SK-N-SH (cell line): Measurements from ENCODE around the gene HSPBP1. TPM values are rescaled to one million over a fixed set of nuclear protein-coding genes. Genes with fewer than 3 reads are reported as not detected.

Source experiments
- CTCF ChIA-PET: fragments of 300-600, 350-600 bp; formaldehyde crosslinking; extraction: SDS; loops from one replicate; lab custom pipeline; 2021; lab: Yijun Ruan, JAX
- POLR2A ChIA-PET: fragments of 350-600 bp; sonication (Branson Sonifier 250); formaldehyde crosslinking; extraction: SDS; loops from one replicate; lab custom pipeline; 2020; ENCODE audit warnings: antibody characterized with exemption, inconsistent platforms; lab: Yijun Ruan, JAX
- DNase-seq: peaks from one replicate; pipeline ENCODE4 v3.0.0; 2012
- H2AFZ ChIP-seq: fragments of 200-600 bp; sonication (generic); 2 replicates; pipeline ENCODE4 v1.8.1; 2016; ENCODE audit warnings: antibody characterized with exemption, mild to moderate bottlenecking, low read depth
- H3F3A ChIP-seq: fragments of 200-600 bp; sonication (generic); replicated peaks from 2 replicates; pipeline ENCODE3; 2016; ENCODE audit warnings: antibody characterized with exemption, mild to moderate bottlenecking; ENCODE audit not compliant: insufficient read depth
- H3K27ac ChIP-seq, 2 experiments: fragments of 200-500 bp in 1 of 2; fragments of 200-600 bp in 1 of 2; sonication (Bioruptor generic) in 1 of 2; sonication (generic), shearing (Covaris generic) in 1 of 2; 2 replicates each; pipeline versions ENCODE4 v1.5.1 to v1.6.1; 2014 to 2016; ENCODE audit warnings: low read depth in 2 of 2, inconsistent platforms in 1 of 2, low read length in 1 of 2, mild to moderate bottlenecking in 1 of 2, mixed read lengths in 1 of 2
- H3K27me3 ChIP-seq: fragments of 200-600 bp; sonication (generic), shearing (Covaris generic); 2 replicates; pipeline ENCODE4 v1.6.1; 2016; ENCODE audit warnings: mixed run types; ENCODE audit not compliant: insufficient read depth
- H3K36me3 ChIP-seq, 2 experiments: fragments of 200-500 bp in 1 of 2; fragments of 200-600 bp in 1 of 2; sonication (Bioruptor generic) in 1 of 2; sonication (generic) in 1 of 2; replicated peaks in 1 of 2; 2 replicates each; pipeline versions ENCODE3 to v1.5.1; 2014 to 2016; ENCODE audit warnings: low read length in 1 of 2, mild to moderate bottlenecking in 1 of 2; ENCODE audit not compliant: insufficient read depth in 2 of 2, control insufficient read depth in 1 of 2
- H3K4me1 ChIP-seq, 2 experiments: fragments of 200-500 bp in 1 of 2; fragments of 200-600 bp in 1 of 2; sonication (Bioruptor generic) in 1 of 2; sonication (generic), shearing (Covaris generic) in 1 of 2; 2 replicates each; pipeline versions ENCODE4 v1.5.1 to v1.6.1; 2014 to 2016; ENCODE audit warnings: low read depth in 1 of 2, low read length in 1 of 2, mixed run types in 1 of 2; ENCODE audit not compliant: insufficient read depth in 2 of 2, control insufficient read depth in 1 of 2
- H3K4me2 ChIP-seq: fragments of 200-600 bp; sonication (generic), shearing (Covaris generic); 2 replicates; pipeline ENCODE4 v1.6.1; 2017; ENCODE audit warnings: mixed run types
- H3K4me3 ChIP-seq, 2 experiments: fragments of 200-500 bp in 1 of 2; fragments of 200-600 bp in 1 of 2; sonication (Bioruptor generic) in 1 of 2; sonication (generic), shearing (Covaris generic) in 1 of 2; 2 replicates each; pipeline versions ENCODE4 v1.5.1 to v1.8.1; 2014 to 2016; ENCODE audit warnings: low read depth in 2 of 2, inconsistent platforms in 1 of 2, low read length in 1 of 2, mild to moderate bottlenecking in 1 of 2, mixed read lengths in 1 of 2, moderate library complexity in 1 of 2
- H3K79me2 ChIP-seq: fragments of 200-600 bp; sonication (generic); 2 replicates; pipeline ENCODE4 v1.8.1; 2017; ENCODE audit warnings: mild to moderate bottlenecking; ENCODE audit not compliant: insufficient read depth
- H3K9ac ChIP-seq: fragments of 200-600 bp; sonication (generic); 2 replicates; pipeline ENCODE4 v1.6.1; 2017; ENCODE audit warnings: mixed run types
- H3K9me2 ChIP-seq: fragments of 200-600 bp; sonication (generic); 2 replicates; pipeline ENCODE4 v1.6.1; 2017; ENCODE audit warnings: mixed run types
- H3K9me3 ChIP-seq: fragments of 200-600 bp; sonication (generic); 2 replicates; pipeline ENCODE4 v1.6.1; 2017; ENCODE audit warnings: mixed run types, mild to moderate bottlenecking, moderate library complexity
- H4K20me1 ChIP-seq: fragments of 200-600 bp; sonication (generic); 2 replicates; pipeline ENCODE4 v1.6.1; 2017; ENCODE audit warnings: mild to moderate bottlenecking, mixed run types; ENCODE audit not compliant: insufficient read depth
- CHD2 ChIP-seq: fragments of 150-350 bp; IDR thresholded peaks from 2 replicates; pipeline ENCODE4 v1.6.1; 2018; ENCODE audit warnings: low read length; ENCODE audit not compliant: partially characterized antibody
- ELF1 ChIP-seq: IDR thresholded peaks from 2 replicates; pipeline ENCODE4 v1.4.0; 2012
- FOXJ3 ChIP-seq: sonication (generic); formaldehyde crosslinking; IDR thresholded peaks from 2 replicates; pipeline ENCODE4 v1.5.1; 2020; ENCODE audit warnings: mild to moderate bottlenecking, missing genetic modification reagents
- FOXM1 ChIP-seq: IDR thresholded peaks from 2 replicates; pipeline ENCODE4 v1.4.0; 2012; ENCODE audit warnings: low read depth, mild to moderate bottlenecking
- GATA2 ChIP-seq: sonication (generic); formaldehyde crosslinking; IDR thresholded peaks from 2 replicates; pipeline ENCODE4 v1.5.0; 2020; ENCODE audit warnings: mild to moderate bottlenecking, missing genetic modification reagents
- JUND ChIP-seq: IDR thresholded peaks from 2 replicates; pipeline ENCODE4 v1.4.0; 2012
- MAX ChIP-seq: IDR thresholded peaks from 2 replicates; pipeline ENCODE4 v1.4.0; 2012; ENCODE audit warnings: low read depth
- MXI1 ChIP-seq: IDR thresholded peaks from 2 replicates; pipeline ENCODE4 v1.6.1; 2012; ENCODE audit warnings: mild to moderate bottlenecking, low read depth, low read length, improper control_type of control experiment
- NRF1 ChIP-seq: IDR thresholded peaks from 2 replicates; pipeline ENCODE4 v1.6.1; 2012; ENCODE audit warnings: low read depth, mild to moderate bottlenecking, low read length
- POLR2AphosphoS5 ChIP-seq: IDR thresholded peaks from 2 replicates; pipeline ENCODE4 v1.6.1; 2012; ENCODE audit warnings: low read depth, low read length
- RAD21 ChIP-seq: IDR thresholded peaks from 2 replicates; pipeline ENCODE4 v1.6.1; 2012; ENCODE audit warnings: mild to moderate bottlenecking, low read length
- RCOR1 ChIP-seq: fragments of 150-350 bp; IDR thresholded peaks from 2 replicates; pipeline ENCODE4 v1.6.1; 2017; ENCODE audit warnings: antibody characterized with exemption, low read length
- RFX5 ChIP-seq: IDR thresholded peaks from 2 replicates; pipeline ENCODE4 v1.6.1; 2012; ENCODE audit warnings: mild to moderate bottlenecking, improper control_type of control experiment, low read length
- RXRA ChIP-seq: IDR thresholded peaks from 2 replicates; pipeline ENCODE4 v1.4.0; 2012; ENCODE audit warnings: low read depth, mild to moderate bottlenecking, borderline replicate concordance
- SIN3A ChIP-seq: IDR thresholded peaks from 2 replicates; pipeline ENCODE4 v1.6.1; 2012; ENCODE audit warnings: low read depth, mild to moderate bottlenecking, low read length, moderate library complexity, borderline replicate concordance
- SMC3 ChIP-seq: IDR thresholded peaks from 2 replicates; pipeline ENCODE4 v1.6.1; 2012; ENCODE audit warnings: low read depth, low read length, improper control_type of control experiment
- TEAD4 ChIP-seq: IDR thresholded peaks from 2 replicates; pipeline ENCODE4 v1.4.0; 2012; ENCODE audit warnings: mild to moderate bottlenecking, borderline replicate concordance; ENCODE audit not compliant: insufficient read depth
- YY1 ChIP-seq: IDR thresholded peaks from 2 replicates; pipeline ENCODE4 v1.4.0; 2012; ENCODE audit warnings: low read depth, mild to moderate bottlenecking
- WGBS: methylation state at CpG from one replicate; pipeline ENCODE4 v1.1.6; 2017; ENCODE audit warnings: low lambda C conversion rate; 5-methylcytosine and 5-hydroxymethylcytosine counted together
- polyA plus RNA-seq, 3 experiments: library from polyadenylated mRNA; depleted of rRNA; stranded (reverse); fragments of >200 nt; gene quantifications; 2 replicates each; pipeline ENCODE4 v1.2.3, GENCODE V29; 2012
- TF ChIP-seq, protein P1 (sequence below): fragments of 150-350 bp; IDR thresholded peaks from 2 replicates; pipeline ENCODE4 v1.6.1; 2016; ENCODE audit warnings: mild to moderate bottlenecking, low read depth, low read length
- TF ChIP-seq, protein P2 (sequence below): IDR thresholded peaks from 2 replicates; pipeline ENCODE4 v1.4.0; 2012; ENCODE audit warnings: low read depth, borderline replicate concordance
- TF ChIP-seq, protein P3 (sequence below): fragments of 200-600 bp; sonication (generic); IDR thresholded peaks from 2 replicates; pipeline ENCODE4 v1.6.1; 2017; ENCODE audit warnings: antibody characterized with exemption, mild to moderate bottlenecking, moderate library complexity

Gene HSPBP1
- polyA plus RNA-seq, 1 of the 3 experiments (the other 2 are of a cell fraction): 55.4 TPM

- TF ChIP-seq, protein P1, sequence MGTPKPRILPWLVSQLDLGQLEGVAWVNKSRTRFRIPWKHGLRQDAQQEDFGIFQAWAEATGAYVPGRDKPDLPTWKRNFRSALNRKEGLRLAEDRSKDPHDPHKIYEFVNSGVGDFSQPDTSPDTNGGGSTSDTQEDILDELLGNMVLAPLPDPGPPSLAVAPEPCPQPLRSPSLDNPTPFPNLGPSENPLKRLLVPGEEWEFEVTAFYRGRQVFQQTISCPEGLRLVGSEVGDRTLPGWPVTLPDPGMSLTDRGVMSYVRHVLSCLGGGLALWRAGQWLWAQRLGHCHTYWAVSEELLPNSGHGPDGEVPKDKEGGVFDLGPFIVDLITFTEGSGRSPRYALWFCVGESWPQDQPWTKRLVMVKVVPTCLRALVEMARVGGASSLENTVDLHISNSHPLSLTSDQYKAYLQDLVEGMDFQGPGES: no peak
- TF ChIP-seq TEAD4: no peak
- TF ChIP-seq ELF1: no peak
- TF ChIP-seq NRF1: no peak
- TF ChIP-seq JUND: no peak
- no peak for TF ChIP-seq RXRA
These were observed 24.5 kb upstream of the HSPBP1 start (continued) for GRCh38 chr19:55304279-55304978.

DNA sequence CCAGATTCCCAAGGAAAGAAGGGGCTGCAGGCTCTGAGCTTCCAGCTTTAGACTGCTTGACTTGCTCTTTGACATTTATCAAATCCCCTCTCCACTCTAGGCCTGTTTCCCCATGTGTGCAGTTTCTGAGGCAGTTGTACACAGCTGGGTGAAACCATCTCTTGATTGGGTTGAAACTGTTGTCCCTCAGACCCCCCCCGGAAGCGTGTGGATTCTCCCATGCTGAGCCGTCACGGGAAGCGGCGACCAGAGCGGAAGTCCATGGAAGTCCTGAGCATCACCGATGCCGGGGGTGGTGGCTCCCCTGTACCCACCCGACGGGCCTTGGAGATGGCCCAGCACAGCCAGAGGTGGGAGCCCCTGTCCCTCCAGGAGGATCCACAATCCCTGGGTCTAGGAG lies 23.6 kb upstream of the HSPBP1 start:
- WGBS: 95% methylated on average over 4 of the region's 11 CpGs
- H3K4me2 ChIP-seq: no peak overlapping the region
- POLR2A ChIA-PET: no interaction called here

More for the DNA sequence above, 23.6 kb upstream of the HSPBP1 start:
- no peak overlapping the region for H3K9ac ChIP-seq
- H3K36me3 ChIP-seq: peaks cover 24 to 39% of the 10 kb centered on the region in 2 experiments
- no peaks in the 10 kb centered on the region for H3K9me2 ChIP-seq
- H3K4me1 ChIP-seq: peaks cover 0 to 8% of the 10 kb centered on the region in 2 experiments; a peak in 1 of 4 replicates
- H3F3A ChIP-seq: no peaks in the 10 kb centered on the region
- H3K27me3 ChIP-seq: no peaks in the 10 kb centered on the region
- CTCF ChIA-PET: interaction anchor here (1.2 to 3.3 kb wide), 10 partner anchors 10 to 201 kb away, joined by 3 to 46 read pairs (median 16); partner anchors contain the start of genes KMT5C and TMEM150B
- TF ChIP-seq, protein P2, sequence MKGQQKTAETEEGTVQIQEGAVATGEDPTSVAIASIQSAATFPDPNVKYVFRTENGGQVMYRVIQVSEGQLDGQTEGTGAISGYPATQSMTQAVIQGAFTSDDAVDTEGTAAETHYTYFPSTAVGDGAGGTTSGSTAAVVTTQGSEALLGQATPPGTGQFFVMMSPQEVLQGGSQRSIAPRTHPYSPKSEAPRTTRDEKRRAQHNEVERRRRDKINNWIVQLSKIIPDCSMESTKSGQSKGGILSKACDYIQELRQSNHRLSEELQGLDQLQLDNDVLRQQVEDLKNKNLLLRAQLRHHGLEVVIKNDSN: no peak
- TF ChIP-seq YY1: no peak
- TF ChIP-seq RXRA: no peak
- TF ChIP-seq, protein P3, sequence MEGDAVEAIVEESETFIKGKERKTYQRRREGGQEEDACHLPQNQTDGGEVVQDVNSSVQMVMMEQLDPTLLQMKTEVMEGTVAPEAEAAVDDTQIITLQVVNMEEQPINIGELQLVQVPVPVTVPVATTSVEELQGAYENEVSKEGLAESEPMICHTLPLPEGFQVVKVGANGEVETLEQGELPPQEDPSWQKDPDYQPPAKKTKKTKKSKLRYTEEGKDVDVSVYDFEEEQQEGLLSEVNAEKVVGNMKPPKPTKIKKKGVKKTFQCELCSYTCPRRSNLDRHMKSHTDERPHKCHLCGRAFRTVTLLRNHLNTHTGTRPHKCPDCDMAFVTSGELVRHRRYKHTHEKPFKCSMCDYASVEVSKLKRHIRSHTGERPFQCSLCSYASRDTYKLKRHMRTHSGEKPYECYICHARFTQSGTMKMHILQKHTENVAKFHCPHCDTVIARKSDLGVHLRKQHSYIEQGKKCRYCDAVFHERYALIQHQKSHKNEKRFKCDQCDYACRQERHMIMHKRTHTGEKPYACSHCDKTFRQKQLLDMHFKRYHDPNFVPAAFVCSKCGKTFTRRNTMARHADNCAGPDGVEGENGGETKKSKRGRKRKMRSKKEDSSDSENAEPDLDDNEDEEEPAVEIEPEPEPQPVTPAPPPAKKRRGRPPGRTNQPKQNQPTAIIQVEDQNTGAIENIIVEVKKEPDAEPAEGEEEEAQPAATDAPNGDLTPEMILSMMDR: no peak
- TF ChIP-seq SIN3A: no peak
- no peak for TF ChIP-seq GATA2 (CRISPR knock-in tag)
- no peak for TF ChIP-seq FOXM1
- TF ChIP-seq FOXJ3 (CRISPR knock-in tag): no peak
- no peak for TF ChIP-seq SMC3
- no peak for TF ChIP-seq CHD2
- TF ChIP-seq POLR2AphosphoS5: no peak
- no peak for TF ChIP-seq RFX5
- TF ChIP-seq MXI1: no peak
- no peak for TF ChIP-seq TEAD4
- TF ChIP-seq, protein P1: no peak
- no peak for TF ChIP-seq NRF1
- TF ChIP-seq RCOR1: no peak
- TF ChIP-seq RAD21: no peak
- no peak for TF ChIP-seq MAX
- no peaks in the 10 kb centered on the region for H4K20me1 ChIP-seq
- no peak for DNase-seq
- no peak overlapping the region for H2AFZ ChIP-seq
- no peaks in the 10 kb centered on the region for H3K9me3 ChIP-seq
- H3K4me3 ChIP-seq: no peak overlapping the region
- H3K27ac ChIP-seq: no peak overlapping the region
- no peaks in the 10 kb centered on the region for H3K79me2 ChIP-seq
